OCI-M2 (cell line): ENCODE results near the gene PATE4.
"Not testable (repeated sequence)": the region's sequence is repeated elsewhere in the genome, so short reads cannot be mapped to it uniquely, and the experiment has no call there.

Source experiments
- DNase-seq: peaks from one replicate; lab custom pipeline; 2025; ENCODE audit not compliant: unreplicated experiment; lab: John Stamatoyannopoulos, UW

The PATE4 gene, protein sequence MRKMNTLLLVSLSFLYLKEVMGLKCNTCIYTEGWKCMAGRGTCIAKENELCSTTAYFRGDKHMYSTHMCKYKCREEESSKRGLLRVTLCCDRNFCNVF

DNA sequence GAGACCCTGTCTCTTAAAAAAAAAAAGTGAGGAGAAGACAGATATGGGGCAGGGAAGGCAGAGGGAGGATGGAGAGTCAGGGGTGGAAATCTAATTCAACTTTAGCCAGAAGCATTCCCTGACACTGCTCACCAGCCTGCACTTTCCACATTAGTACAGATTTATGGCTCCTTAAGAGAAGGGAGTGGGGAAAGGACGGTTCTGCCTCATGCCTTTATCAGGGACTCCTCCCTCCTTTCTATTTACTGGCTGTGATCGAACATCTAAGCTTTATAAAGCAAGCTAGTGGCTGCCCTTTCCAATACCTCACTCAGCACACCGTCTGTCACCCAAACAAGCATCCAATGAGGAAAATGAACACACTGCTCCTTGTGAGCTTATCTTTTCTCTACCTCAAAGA, at the start of gene PATE4:
PATE4 (plus strand) TSS at position 301 of the 400 bp plus-strand sequence; CDS start at position 345, 44 bp downstream.
- no peak for DNase-seq

- DNase-seq: no peak
Measured at GRCh38 chr11:125784678-125785077, 48.4 kb upstream of the PATE4 start.

GRCh38 chr11:125787827-125788226, 45.3 kb upstream of the PATE4 start, which contains the start of gene PATE3:
Gene PATE3, plus strand, starts transcription at chr11:125788127. Its CDS starts 25 bp downstream, at chr11:125788152.
- no peak for DNase-seq

- DNase-seq: no peak
Measured at GRCh38 chr11:125790825-125791224, 42.3 kb upstream of the PATE4 start.

- DNase-seq: no peak
Measured at GRCh38 chr11:125797641-125798040, 35.5 kb upstream of the PATE4 start.

DNA sequence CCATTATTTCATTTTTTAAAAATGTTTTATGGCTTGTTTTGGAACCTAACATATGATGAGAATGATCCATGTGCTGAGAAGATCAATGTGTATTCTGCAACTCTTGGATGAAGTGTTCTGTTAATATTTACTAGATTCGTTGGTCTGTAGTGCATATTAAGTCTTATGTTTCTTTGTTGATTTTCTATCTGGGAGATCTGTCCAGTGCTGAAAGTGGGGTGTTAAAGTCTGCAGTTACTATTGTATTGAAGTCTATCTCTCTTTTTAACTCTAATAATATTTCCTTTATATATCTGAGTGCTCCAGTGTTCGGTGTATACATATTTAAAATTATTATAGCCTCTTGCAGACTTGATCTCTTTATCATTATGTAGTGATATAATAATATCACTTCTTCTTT, 33.3 kb upstream of the PATE4 start:
- DNase-seq: no peak

- no peak for DNase-seq
Measured at GRCh38 chr11:125802387-125802786, 30.7 kb upstream of the PATE4 start.

DNA sequence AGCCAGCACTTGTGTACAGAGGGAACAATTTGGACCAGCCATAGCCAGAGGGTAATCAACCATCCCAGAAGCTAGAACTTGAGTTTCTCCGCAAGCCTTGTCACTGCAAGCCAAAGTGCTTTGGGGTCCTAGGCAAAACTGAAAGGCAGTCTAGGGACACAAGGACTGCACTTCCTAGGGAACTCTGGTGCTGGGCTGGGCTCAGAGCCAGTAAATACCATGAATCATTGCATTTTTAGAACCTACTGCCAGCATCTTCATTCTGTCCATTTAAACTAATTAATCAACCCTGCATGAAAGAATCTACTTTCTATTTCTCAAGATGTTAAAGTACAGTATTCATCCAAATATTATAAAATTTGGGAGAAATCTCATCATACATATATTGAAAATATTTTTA, 25.2 kb upstream of the PATE4 start:
- no peak for DNase-seq

DNA sequence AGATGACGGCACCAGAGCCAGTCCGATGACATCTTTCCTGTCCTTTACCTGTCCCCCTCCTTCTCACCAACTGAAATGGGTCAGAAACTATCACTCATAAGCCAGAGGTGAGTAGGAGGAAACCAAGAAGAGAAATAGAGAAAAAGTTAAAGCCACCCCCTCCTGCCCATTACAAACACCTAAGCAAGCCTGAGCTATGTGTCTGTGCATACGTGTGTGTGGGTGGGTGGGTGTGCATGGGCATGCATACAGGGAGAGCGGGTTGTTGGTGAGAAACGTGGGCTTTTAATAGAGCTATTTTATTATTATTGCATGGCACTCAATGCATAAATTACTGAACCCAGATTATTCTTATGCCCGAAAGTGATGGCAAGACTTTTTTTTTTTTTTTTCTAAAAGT, 2.6 kb downstream of the PATE4 start:
- DNase-seq: no peak

DNA sequence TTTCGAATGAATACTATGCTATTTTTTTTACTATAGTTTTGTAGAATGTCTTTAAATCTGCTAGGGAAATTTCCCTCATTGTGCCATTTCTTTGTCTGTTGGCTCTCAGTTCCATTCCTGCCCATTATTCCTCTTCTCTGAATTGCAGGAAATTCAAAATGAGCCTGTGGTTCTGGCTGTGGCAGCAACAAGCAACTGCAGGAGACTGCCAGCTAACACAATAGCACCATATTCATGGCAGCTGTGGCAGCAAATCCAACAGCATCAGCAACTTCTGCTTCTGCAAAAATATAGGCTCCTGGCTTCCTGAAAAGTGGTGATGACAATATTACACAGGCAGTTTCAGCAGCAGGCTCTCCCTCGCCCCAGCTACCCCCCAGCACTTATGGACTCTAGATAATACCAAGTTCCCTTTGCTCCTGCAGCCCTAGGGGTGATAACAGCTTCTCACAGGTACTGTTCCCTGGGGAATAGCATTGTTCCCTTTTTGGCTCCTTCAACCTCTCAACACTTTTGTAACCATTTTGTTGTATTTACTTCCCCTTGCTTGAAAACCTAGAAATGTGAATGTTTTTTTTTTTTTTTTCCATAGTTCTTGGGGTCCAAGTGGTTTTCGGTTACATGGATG, 9.3 kb downstream of the PATE4 start:
- no peak for DNase-seq

- no peak for DNase-seq
Measured at GRCh38 chr11:125846188-125846587, 13.1 kb downstream of the PATE4 start.

DNA sequence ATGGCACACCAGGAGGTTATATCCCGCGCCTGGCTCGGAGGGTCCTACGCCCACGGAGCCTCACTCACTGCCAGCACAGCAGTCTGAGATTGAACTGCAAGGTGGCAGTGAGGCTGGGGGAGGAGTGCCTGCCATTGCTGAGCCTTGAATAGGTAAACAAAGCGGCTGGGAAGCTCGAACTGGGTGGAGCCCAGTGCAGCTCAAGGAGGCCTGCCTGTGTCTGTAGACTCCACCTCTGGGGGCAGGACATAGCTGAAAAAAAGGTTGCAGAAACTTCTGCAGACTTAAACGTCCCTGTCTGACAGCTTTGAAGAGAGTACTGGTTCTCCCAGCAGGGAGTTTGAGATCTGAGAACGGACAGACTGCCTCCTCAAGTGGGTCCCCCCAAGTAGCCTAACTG, 24.6 kb downstream of the PATE4 start:
- DNase-seq: not testable (repeated sequence)

GRCh38 chr11:125862786-125863185, 29.7 kb downstream of the PATE4 start:
- not testable (repeated sequence) for DNase-seq

DNA sequence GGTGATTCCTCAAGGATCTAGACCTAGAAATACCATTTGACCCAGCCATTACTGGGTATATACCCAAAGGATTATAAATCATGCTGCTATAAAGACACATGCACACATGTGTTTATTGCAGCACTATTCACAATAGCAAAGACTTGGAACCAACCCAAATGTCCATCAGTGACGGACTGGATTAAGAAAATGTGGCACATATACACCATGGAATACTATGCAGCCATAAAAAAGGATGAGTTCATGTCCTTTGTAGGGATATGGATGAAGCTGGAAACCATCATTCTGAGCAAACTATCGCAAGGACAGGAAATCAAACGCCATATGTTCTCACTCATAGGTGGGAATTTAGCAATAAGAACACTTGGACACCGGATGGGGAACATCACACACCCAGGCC, 32.2 kb downstream of the PATE4 start:
- DNase-seq: not testable (repeated sequence)

DNA sequence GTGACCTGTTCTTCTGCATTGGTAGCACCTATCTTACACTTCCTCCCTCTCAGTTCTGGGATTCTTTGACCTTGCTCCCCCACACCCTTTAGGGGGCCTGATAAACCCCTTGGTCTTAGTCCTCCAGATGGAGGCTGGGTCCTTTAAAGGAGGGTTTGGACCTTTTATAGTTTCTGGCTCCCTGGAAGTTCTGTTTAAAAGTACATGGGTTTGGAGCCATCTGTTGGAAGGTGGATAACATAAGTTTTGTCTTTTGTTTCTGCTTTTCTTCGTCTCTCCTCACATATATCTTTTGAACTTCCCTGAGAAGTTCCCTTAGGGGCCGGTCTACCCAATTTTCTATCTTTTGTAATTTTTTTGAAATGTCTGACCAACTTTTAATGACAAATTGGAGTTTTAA, 36.4 kb downstream of the PATE4 start:
- no peak for DNase-seq

- DNase-seq: no peak
Measured at GRCh38 chr11:125871391-125872137, 38.4 kb downstream of the PATE4 start.

DNA sequence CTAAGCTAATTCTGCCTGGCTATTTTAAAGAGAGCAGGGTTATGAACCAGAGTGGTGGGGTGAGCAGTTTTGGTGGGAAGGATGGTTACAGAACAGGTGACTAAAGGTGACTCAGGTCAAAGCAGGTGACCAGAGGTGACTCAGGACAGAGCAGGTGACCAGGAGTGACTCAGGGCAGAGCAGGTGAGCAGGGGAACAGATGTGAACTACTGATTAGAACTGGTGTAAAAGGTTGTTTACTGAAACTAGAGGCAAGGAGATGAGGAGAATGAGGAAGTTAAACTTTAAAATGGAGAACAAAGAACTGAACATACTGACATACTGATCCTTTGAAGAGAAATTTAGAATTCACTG, 39.0 kb downstream of the PATE4 start:
- DNase-seq: no peak

DNA sequence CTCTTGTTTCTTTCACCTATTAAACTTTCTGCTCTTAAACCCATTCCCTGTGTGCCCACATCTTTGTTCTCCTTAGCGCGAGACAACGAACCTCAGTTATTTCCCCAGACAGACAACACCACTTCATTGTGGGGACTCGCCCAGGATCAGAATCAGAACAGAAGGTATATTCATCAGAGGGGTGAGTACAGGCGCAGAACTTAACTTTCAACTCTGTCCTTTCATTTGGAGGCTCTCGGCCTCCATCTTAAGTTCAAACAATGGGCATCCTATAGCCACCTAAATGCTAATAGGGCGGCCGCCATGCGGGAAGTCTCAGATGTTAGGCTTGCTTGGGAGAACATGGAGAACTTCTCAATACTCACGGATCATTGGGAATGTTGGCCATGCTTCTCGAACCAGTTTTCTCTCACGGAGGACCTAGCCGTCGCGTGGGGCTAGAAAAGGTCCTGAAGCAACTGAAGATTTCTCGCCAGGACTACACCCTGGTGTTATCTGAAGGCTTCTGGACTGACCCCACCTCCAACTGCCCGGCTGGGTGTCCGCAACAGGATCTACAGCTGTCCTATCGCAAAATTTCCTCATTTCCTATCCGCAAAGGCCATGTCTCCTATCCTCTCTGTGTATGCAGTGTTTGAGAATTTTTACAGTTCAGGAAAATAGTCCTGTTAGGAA, 40.9 kb downstream of the PATE4 start:
- DNase-seq: no peak

GRCh38 chr11:125874556-125875124, 41.5 kb downstream of the PATE4 start:
- DNase-seq: no peak

DNA sequence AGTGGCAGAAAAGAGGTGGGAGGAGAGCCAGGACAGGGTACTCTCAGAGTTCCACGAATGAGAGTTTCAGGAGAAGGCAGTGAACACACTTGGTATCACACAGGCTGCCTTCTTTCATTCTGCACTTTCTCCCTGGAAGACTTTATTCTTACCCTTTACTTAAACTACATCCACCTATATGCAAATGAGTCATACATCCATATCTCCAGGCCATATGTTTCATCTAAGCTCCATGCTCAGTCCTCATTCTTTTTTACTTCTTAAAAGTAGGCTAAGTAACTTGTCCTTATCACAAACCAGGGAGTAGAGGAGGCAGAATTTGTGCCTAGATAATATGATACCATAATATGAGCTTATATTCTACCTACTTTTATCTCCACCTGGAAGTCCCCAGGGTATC, 48.2 kb downstream of the PATE4 start:
- no peak for DNase-seq

DNA sequence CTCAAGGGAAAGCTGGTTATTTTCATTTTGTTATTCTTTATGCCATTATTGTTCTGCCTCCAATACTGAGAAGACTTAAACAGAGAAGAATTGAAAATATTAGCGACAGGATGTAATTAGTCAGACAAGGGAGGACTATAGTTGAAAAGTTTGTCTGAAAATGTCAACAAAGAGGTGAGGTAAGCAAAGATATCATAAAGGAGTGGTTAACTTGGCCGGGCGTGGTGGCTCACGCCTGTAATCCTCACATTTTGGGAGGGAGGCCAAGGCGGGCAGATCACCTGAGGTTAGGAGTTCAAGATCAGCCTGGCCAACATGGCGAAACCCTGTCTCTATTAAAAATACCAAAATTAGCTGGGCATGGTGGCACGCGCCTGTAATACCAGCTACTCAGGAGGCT, 50.3 kb downstream of the PATE4 start:
- DNase-seq: no peak

DNA sequence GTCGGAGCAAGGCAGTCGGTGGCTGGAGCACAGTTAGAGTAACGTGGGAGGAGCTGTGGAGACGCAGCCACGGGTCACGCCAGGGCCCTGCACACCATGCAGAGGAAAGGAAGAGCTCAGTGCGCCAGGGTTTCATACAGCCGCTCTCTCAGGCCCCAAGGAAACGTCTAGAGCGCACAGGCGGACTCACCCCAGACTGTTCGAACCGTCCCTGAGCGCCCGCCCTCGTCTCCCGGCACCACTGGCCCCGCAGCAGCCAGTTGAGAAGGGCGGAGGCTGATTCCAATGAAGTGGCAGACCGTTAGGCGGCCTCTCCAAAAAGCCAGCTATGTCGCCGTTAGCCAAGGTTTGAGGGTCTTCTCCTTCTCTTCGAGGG, 53.9 kb downstream of the PATE4 start:
- no peak for DNase-seq
